Adrenal gland (tissue), 12 donors: ENCODE measurements around the gene GGT5. TPM values are rescaled to one million over a fixed set of nuclear protein-coding genes. Genes with fewer than 3 reads are reported as not detected.

Experiments
- DNase-seq, 7 donors: peaks; one replicate each; pipeline ENCODE4 v3.0.0-alpha.2; 2019 to 2020
- H3K27ac ChIP-seq, 5 donors: fragments of 200-600 bp; sonication (generic) in 4 of 5; 1 replicate in 3 of 5; 2 replicates in 2 of 5; pipeline versions ENCODE4 v1.5.1 to v1.8.0; 2016 to 2020; ENCODE audit warnings: mild to moderate bottlenecking in 1 of 5
- H3K27me3 ChIP-seq: fragments of 200-600 bp; 2 replicates; pipeline ENCODE4 v1.8.0; 2021
- H3K36me3 ChIP-seq, 2 donors: fragments of 200-600 bp; replicated peaks in 1 of 2; 1 replicate in 1 of 2; 2 replicates in 1 of 2; pipeline versions ENCODE4 v1.5.1 to v1.8.0; 2018 to 2022
- H3K4me1 ChIP-seq, 2 donors: fragments of 200-600 bp; replicated peaks in 1 of 2; 1 replicate in 1 of 2; 2 replicates in 1 of 2; pipeline versions ENCODE4 v1.5.1 to v1.8.0; 2018 to 2021
- H3K4me3 ChIP-seq, 4 donors: fragments of 200-600 bp; sonication (generic) in 3 of 4; one replicate each; pipeline ENCODE4 v1.5.1; 2016 to 2018
- H3K9me3 ChIP-seq, 3 donors: fragments of 200-600 bp; sonication (generic) in 1 of 3; replicated peaks in 1 of 3; 1 replicate in 2 of 3; 2 replicates in 1 of 3; pipeline versions ENCODE4 v1.5.1 to v1.8.0; 2016 to 2021
- CTCF ChIP-seq, 6 experiments: fragments of 450-650 bp in 4 of 6; fragments of 200-600 bp in 2 of 6; sonication (generic) in 1 of 6; IDR thresholded peaks; 1 replicate in 5 of 6; 2 replicates in 1 of 6; pipeline versions ENCODE4 v1.5.1 to v1.8.0; 2016 to 2021; ENCODE audit warnings: antibody characterized with exemption in 6 of 6, mild to moderate bottlenecking in 2 of 6, moderate library complexity in 1 of 6
- POLR2A ChIP-seq, 2 donors: fragments of 450-650 bp; IDR thresholded peaks; one replicate each; pipeline ENCODE4 v1.6.1; 2017; ENCODE audit warnings: antibody characterized with exemption in 2 of 2, mild to moderate bottlenecking in 2 of 2, moderate library complexity in 1 of 2
- WGBS, 4 donors: extraction: QIAGEN DNeasy Blood & Tissue Kit in 2 of 4; methylation state at CpG; one replicate each; pipeline versions ENCODE4 v1.1.5 to v1.1.7; 2013 to 2017; 5-methylcytosine and 5-hydroxymethylcytosine counted together
- intact Hi-C, 2 donors: fragments of 100-400 bp; cut with DNase I; formaldehyde crosslinking; loops; one replicate each; pipeline versions ENCODE4 v1.14.1 to v1.15.0; 2022 to 2023
- polyA plus RNA-seq, 3 donors: library from polyadenylated mRNA; stranded (reverse); fragments of 200-250 nt in 2 of 3; fragments of 350-450 nt in 1 of 3; fragmentation: Illumina TruSeq in 1 of 3; extraction: RNeasy Lipid Tissue Mini Kit (QIAGEN cat#74804) in 1 of 3; gene quantifications; one replicate each; pipeline ENCODE4 v1.2.3, GENCODE V29; 2013 to 2014
- total RNA-seq, 9 donors: library from RNA; depleted of rRNA in 4 of 9; stranded (reverse); fragments of >200 nt in 4 of 9; fragments of 120-200 nt in 1 of 9; fragmentation: NEBNext Ultra II Directional in 1 of 9; extraction: Animal tissue kit (Norgen Biotek cat#: 25700) in 1 of 9; gene quantifications; one replicate each; pipeline versions ENCODE4 v1.1.0 to v1.2.4, GENCODE V29; 2013 to 2023
- donor health status: healthy with polysubstance abuse.
- donor health status: Bipolar disorder and iron deficiency.
- donor health status: DM: yes; HTN: yes; CAD: no.
- donor health status: DM: no; HTN: no; CAD: no.
- donor health status: DM: no; HTN: no; CAD: no.
- donor health status: DM: yes; HTN: yes; CAD: no.

GGT5 gene
- total and polyA plus RNA-seq, 12 donors = 7.5 to 149 (median 78.5) TPM

- Histone ChIP-seq H3K27ac (no peak overlapping the region), H3K27me3 (no peaks in the 10 kb centered on the region), H3K36me3 (no peaks in the 10 kb centered on the region), H3K9me3 (no peaks in the 10 kb centered on the region), H3K4me3 (no peak overlapping the region), H3K4me1 (peaks cover 4 to 23% of the 10 kb centered on the region in 2 donors)
- WGBS, 4 donors = 94 to 95% (median 94%) methylated on average over 26 of the region's 26 CpGs
- DNase-seq = no peak
- TF ChIP-seq CTCF (IDR thresholded peaks at IDR 0.05) = no peak
- TF ChIP-seq POLR2A (IDR thresholded peaks at IDR 0.05) = no peak
- intact Hi-C loops = no loop called here
Measured at GRCh38 chr22:24201681-24202614, 42.9 kb downstream of the GGT5 start.

DNA sequence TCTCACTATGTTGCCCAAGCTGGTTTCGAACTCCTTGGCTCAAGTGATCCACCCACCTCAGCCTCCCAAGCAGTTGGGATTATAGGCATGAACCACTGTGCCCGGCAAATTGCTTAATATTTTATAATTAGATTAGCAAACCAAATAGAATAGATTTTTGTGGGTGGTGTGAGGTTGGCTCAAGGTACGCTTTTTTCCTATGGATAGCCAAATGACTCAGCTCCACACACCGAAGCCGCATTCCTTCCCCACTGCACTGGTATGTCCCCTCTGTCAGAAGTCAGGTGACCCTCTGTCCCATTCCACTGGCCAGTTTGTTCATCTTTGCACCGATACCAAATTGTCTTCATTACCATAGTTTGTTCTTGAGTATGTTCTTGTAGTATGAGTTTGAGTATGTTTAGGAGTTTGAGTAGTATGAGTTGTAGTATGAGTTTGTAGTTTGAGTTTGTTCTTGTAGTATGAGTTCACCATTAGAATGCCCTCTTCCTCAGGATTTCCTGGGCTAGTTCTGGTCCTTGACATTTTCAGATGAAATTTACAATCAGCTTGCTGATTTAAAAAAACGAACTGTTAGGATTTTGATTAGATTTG, 44.2 kb downstream of the GGT5 start:
- Histone ChIP-seq H3K4me1 (peaks cover 4 to 12% of the 10 kb centered on the region in 2 donors), H3K27me3 (no peaks in the 10 kb centered on the region), H3K36me3 (no peaks in the 10 kb centered on the region), H3K27ac (peak overlapping the region in 1 of 5 donors; percentile 50), H3K4me3 (no peak overlapping the region), H3K9me3 (no peaks in the 10 kb centered on the region)
- no peak for DNase-seq
- intact Hi-C loops = no loop called here
- 55 to 66% (median 61%) methylated on average over 7 of the region's 7 CpGs for WGBS, 4 donors
- no peak for TF ChIP-seq POLR2A (IDR thresholded peaks at IDR 0.05)
- no peak for TF ChIP-seq CTCF (IDR thresholded peaks at IDR 0.05)

GRCh38 chr22:24198682-24199052, 46.2 kb downstream of the GGT5 start:
- TF ChIP-seq CTCF (IDR thresholded peaks at IDR 0.05) (no peak), POLR2A (IDR thresholded peaks at IDR 0.05) (no peak)

DNA sequence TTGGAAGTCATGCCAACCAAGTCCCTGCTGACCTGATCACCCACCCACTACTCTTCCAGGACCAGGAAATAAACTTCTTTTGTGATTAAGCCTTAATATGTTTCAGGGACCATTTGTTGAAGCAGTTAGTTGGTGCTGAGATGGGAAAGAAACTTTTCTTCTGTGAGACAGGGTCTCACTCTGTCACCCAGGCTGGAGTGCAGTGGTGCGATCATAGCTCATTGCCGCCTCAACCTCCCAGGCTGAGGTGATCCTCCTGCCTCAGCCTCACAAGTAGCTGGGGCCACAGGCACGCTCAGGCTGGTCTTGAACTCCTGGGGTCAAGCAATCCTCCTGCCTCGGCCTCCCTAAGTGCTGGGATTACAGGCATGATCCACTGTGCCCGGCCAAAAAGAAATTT, 53.0 kb downstream of the GGT5 start:
- Histone ChIP-seq H3K9me3 (no peaks in the 10 kb centered on the region), H3K36me3 (no peaks in the 10 kb centered on the region), H3K27ac (no peak overlapping the region), H3K27me3 (no peaks in the 10 kb centered on the region), H3K4me1 (peaks cover 0 to 6% of the 10 kb centered on the region in 2 donors), H3K4me3 (no peak overlapping the region)
- intact Hi-C loops = loop anchor here in 1 of 2 donors (2.0 kb wide), 1 partner anchor 55 kb away; no protein-coding TSS in a partner anchor
- 94 to 100% (median 95%) methylated on average over 3 to 5 of the region's 5 CpGs for WGBS, 4 donors
- TF ChIP-seq CTCF (IDR thresholded peaks at IDR 0.05) (no peak), POLR2A (IDR thresholded peaks at IDR 0.05) (no peak)
- DNase-seq = no peak

More at GRCh38 chr22:24198682-24199052, 46.2 kb downstream of the GGT5 start:
- H3K27me3 ChIP-seq = no peaks in the 10 kb centered on the region
- H3K4me3 ChIP-seq = no peak overlapping the region
- WGBS, 4 donors = 84 to 91% (median 89%) methylated on average over 6 of the region's 6 CpGs
- intact Hi-C loops = loop anchor here in 1 of 2 donors (5.0 kb wide), 1 partner anchor 34 kb away; no protein-coding TSS in a partner anchor
- peak overlapping the region in 1 of 5 donors; percentile 10 for H3K27ac ChIP-seq
- DNase-seq = no peak
- no peaks in the 10 kb centered on the region for H3K36me3 ChIP-seq
- peaks cover 4 to 9% of the 10 kb centered on the region in 2 donors for H3K4me1 ChIP-seq
- H3K9me3 ChIP-seq = no peaks in the 10 kb centered on the region
